Measurements from ENCODE around the gene MAP3K6.

MAP3K6 gene

GRCh38 chr1:27372808-27373690 lies 6.3 kb upstream of the MAP3K6 start:
- no peak for DNase-seq

- no peak for DNase-seq
Observed at GRCh38 chr1:27372022-27372807, 5.5 kb upstream of the MAP3K6 start.

GRCh38 chr1:27368869-27369582 lies 2.3 kb upstream of the MAP3K6 start:
- no peak for DNase-seq

- no peak for DNase-seq
Observed at GRCh38 chr1:27367160-27367650, 444 bp upstream of the MAP3K6 start.

- peak; percentile 55 for DNase-seq
Observed at GRCh38 chr1:27366113-27366410, 699 bp downstream of the MAP3K6 start.

GRCh38 chr1:27365372-27366112 lies 1.2 kb downstream of the MAP3K6 start:
- peak; percentile 68 for DNase-seq

DNA sequence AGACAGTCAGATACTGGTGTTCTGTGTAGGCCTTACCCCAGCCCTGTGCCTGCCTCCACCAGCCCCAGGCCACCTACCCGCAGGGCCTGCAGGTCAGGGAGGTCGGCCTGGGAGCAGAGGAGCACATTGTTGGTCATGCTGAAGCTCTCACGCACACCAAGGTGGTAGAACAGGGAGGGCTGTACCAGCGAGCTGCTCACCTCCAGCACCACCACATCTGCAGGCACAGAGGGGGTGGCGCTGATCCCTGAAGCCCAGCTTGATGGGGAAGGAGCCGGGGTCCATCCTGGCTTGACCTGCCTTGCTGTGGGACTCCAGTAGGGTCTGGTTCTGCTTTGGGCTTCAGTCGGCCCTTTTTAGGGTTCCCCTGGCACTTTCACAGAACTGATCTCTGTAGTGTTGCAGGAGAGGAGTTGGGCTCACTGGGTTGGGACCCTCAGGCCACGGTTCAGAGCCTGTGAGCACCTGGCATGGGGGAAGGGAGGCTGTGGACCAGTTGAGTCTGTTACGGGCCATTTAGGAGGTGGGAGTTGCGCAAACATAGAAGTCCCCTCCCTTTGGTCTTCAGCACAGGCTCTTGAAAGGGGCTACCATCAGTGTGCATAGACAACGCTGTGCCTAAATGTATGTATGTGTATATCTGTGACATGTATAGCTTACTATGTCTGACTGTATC lies 1.9 kb downstream of the MAP3K6 start:
- DNase-seq: no peak

DNA sequence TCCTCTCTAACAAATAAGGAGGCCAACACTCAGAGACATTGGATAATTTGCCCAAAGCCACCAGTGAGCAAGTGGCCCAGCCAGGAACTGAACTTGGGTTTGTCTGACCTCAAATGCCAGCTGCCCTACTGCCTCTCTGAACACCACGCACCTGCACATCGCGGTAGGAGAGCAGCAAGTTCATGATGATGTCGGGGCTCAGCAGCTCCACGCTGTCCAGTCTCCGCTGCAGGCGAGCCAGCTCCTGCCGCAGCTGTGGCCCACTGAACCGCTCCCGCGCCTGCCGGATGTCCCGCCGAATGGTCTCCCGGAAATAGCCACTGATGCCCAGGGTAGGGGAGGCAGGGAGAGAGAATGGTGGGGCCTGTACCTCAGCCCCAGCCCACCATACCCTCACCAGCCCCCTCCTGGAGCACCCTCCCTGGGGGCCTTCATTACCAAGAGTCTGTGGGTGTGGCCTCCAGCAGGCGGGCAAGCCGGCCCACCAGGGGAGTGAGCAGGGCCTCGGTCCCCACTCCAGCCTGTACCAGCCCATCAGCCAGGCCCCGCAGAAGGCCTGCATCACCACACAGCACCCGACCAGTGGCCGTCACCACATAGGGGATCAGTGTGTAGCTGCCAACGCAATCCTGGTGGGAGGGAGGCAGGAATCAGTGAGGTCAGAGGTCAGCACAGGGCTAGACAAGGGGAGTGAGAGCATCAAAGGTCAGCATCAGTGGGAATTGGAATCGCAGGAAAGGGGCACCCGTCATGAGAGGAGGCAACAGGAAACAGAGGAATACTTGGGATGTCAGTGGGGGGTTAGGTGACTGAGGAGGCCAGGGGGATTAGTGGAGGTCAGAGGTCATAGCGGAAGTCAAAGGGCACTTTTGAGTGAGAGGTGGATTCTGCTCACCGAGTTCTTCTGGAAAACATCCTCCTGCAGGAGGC lies 2.7 kb downstream of the MAP3K6 start:
- no peak for DNase-seq

DNA sequence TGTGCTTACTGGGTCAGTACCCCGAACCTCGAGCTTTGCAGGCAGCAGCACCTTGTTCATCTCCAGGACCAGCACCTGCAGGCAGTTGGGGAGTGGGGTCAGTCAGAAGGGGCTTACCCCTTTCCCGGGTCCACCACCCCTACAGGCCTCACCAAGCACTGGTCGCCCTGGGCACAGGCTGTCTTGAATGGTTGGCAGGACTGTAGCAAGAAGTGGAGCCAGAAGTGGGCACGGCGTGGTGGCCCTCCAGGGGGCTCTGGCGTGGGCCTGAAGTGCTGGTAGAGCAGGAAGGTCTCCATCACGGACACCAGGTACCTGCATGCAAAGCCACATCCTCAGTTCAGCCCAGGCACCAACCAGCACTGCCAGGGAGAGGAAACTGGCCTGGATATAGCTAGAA lies 5.2 kb downstream of the MAP3K6 start:
- no peak for DNase-seq

DNA sequence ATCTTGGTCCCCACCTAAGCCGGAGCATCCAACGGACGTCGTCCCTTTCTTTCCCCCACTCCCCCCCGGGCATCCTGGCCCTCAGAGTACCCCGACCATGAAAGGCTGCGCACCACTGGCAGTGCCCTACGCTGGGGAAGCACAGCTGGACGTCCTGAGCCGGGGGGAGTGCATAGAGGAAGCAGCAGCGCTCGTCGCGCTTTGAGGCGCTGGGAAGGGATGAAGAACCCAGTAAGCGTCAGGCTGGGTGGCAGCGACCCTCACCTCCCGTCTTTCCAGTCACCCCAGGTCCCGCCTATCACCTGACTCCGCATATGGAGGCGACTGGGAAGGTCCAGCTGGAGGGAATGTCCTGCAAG lies 5.7 kb downstream of the MAP3K6 start:
- DNase-seq: no peak

DNA sequence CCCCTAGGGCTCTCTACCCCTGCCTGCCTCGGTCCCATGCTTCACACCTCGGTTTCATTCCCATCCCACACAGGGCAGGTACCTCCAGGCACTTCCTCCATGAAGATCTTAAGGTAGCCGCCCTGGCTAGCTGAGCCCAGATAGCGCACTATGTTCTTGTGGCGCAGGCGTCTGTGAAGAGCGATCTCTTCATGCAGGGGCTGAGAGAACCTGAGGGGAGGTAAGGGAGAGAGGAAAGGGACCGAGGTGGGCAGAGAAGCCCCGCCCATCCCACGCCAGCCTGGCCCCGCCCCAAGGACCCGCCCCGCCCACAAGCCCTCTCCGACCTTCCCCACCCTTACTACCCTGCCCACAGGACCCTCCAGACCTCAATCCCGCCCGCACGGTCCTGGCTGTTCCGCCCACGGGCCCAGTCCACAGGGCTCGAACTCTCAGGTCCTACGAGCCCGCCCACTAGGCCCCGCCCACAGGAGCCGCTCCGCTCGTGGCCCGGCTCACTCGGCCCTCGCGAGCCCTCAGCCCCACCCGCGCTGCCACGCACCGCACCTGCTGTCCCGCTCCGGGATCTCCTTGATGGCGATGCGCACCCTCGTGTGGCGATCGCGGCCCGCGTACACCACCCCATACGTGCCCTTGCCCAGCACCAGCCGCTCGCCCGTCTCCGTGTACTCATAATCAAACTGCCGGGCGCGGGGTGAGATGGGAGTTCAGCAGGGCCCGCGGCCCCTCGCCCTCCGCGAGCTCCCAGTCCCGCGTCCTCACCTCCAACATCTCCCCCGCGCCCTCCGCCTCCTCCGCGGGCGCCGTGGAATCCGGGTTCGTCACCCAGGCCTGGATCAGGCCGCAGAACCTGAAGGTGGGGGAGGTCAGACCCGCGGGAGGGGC lies 6.4 kb downstream of the MAP3K6 start:
- peak; percentile 44 for DNase-seq

GRCh38 chr1:27359822-27360158 lies 7.0 kb downstream of the MAP3K6 start:
- DNase-seq: no peak

- no peak for DNase-seq
Observed at GRCh38 chr1:27358928-27359313, 7.8 kb downstream of the MAP3K6 start.

GRCh38 chr1:27358038-27358927 lies 8.5 kb downstream of the MAP3K6 start:
- DNase-seq: no peak

DNA sequence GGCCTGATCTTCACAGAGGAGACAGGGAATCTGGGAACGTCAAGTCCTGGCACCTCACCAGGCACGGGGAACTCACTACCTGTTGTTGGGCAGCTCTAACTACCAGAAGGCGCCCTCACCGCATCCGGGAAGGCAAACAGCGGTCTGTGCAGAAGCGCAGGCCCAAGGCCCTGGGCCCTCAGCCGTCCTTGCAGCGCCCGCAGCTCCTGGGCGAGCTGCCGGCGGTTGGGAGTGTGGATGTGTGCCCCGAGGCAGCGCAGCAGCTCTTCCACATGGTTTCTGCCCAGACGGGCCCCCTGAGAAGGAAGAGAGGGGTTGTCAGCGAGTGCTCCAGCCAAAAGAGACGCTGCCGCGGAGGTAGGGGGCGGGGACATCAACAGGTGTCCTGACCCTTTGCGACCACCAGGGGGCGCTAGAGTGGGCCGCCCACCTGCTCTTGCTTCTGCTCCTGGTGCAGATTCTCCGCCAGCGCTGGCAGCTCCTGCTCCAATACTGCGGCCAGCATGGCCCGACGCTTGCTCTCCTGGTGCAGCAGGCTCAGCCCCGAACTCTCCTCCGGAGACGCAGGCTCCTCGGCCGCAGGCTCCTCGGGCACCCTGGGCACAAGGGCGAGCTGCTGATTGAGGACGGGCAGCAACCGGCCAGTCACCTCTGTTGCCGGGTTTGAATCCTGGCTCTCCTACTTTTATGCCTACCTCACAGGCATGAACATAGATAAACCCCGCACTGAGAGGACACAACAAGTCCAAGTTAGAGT lies 9.3 kb downstream of the MAP3K6 start:
- peak; percentile 73 for DNase-seq

DNA sequence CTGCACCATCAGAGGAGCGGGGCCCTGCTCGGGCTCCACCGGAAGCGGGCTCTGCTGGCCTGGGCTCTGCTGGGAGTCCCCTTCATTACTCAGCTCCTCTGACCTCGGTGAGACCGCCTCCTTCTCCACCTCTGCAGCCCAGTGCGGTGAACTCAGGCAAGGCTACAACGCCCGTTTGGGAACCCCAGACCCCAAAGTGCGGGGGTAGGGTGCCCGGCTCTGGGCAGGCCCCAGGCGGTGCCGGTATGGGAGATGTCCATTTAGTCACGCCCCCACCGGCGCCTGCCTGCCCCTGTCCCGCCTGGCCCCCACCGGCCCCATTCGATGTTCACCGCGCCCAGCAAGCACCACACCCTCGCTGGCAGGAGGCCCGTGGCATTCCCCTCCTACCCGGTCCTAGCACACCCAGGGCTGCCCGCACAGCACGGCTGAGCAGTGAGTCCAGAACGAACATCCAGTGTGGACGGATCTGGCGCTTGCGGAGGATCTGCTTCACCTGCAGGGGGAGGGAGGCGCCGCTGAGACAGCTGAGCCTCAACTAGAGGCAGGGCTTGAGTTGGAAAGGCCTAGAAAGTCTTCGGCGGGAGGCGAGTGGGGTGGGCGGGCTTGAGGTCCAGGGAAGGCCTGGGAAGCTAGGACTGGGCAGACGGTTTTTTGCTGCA lies 10.0 kb downstream of the MAP3K6 start:
- DNase-seq: no peak

DNA sequence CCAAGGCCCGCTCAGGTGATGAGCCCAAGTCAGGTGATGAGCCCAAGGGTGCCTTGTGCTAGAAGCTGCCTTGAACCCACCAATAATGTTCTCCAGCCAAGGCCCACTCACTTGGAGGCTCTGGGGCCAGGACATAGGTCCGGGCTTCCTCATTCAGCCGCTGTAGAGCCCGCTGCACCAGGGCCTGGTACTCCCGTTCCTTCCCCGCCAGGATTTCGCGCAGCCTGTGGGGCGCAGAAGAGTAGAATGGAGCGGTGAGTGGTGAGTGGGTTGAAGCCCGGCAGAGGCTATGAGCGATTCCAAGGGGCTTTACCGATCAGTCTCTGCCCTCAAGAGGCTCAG lies 10.5 kb downstream of the MAP3K6 start:
- DNase-seq: no peak

DNA sequence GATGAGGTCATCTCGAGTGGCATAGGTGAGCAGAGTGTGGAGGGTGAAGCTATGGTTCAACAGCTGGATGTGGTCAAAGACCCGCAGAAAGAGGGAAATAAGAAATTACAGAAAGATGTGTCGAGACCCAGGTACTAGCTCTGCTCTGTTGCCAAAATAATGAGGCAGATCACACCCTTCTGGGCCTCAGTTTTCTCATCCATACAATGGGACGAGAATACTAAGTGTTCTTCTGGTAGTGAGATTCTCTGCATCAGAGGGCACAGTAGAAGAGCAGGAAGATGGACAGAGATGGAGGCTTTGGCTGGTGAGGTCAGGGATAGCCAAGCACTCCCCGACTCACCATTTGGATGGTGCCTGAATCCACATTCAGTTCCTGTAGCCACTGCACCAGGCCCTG lies 11.1 kb downstream of the MAP3K6 start:
- no peak for DNase-seq

All from effector CD8-positive, alpha-beta T cell (primary cell).